ENCODE data around the gene ACE.

DNA sequence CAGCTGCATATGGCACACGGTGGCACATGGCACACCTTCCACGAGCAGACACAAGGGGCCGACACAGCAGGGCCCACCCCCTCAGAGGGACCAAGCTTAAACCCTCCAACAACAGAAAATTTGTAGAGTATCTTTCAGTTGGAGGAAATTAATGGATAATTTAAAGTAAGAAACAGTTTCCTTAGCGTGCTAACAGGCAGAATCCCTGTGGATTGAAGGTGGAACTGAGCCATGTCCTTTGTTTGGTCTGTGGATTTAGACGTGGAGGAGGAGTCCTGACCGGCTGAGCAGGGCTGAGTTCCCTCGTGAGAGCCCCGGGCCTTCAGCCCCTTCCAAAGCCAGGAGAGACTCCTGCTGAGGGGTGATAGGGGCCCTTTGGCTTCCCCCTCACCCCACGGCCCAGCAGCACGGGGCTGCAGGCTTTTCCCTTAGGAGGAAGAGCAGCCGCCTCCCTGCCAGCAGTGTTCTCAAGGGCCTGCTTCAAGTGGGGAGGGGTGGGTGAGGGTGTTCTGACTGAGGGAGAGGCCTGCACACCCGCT, 29.3 kb upstream of the ACE start:
- TF ChIP-seq, protein P1, sequence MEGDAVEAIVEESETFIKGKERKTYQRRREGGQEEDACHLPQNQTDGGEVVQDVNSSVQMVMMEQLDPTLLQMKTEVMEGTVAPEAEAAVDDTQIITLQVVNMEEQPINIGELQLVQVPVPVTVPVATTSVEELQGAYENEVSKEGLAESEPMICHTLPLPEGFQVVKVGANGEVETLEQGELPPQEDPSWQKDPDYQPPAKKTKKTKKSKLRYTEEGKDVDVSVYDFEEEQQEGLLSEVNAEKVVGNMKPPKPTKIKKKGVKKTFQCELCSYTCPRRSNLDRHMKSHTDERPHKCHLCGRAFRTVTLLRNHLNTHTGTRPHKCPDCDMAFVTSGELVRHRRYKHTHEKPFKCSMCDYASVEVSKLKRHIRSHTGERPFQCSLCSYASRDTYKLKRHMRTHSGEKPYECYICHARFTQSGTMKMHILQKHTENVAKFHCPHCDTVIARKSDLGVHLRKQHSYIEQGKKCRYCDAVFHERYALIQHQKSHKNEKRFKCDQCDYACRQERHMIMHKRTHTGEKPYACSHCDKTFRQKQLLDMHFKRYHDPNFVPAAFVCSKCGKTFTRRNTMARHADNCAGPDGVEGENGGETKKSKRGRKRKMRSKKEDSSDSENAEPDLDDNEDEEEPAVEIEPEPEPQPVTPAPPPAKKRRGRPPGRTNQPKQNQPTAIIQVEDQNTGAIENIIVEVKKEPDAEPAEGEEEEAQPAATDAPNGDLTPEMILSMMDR (IDR thresholded peaks at IDR 0.05): no peak
- TF ChIP-seq POLR2A (IDR thresholded peaks at IDR 0.05): no peak

All from lower leg skin (tissue), 3 donors.